ENCODE results near the gene SERGEF. TPM values are rescaled to one million over a fixed set of nuclear protein-coding genes. Genes with fewer than 3 reads are reported as not detected.

The SERGEF gene
- total and polyA plus RNA-seq, 2 of the 4 experiments (the other 2 are of a cell fraction), result 12.2 to 18.1 TPM

GRCh38 chr11:17992916-17993315, 19.9 kb downstream of the SERGEF start:
- H3K56ac ChIP-seq (ENCODE audit: extremely low read depth, insufficient read depth, low read length), result no peak overlapping the region
- H3K79me1 ChIP-seq (ENCODE audit: low read depth in 1 of 2, low read length in 2 of 2), result no peaks in the 10 kb centered on the region
- H3K18ac ChIP-seq (ENCODE audit: low read depth, low read length), result no peak overlapping the region
- H3K9me3 ChIP-seq (ENCODE audit: control insufficient read depth, insufficient read depth, low read length), result no peaks in the 10 kb centered on the region
- no peak overlapping the region for H3K4me2 ChIP-seq (ENCODE audit: low read depth, low read length)
- no peaks in the 10 kb centered on the region for H4K20me1 ChIP-seq (ENCODE audit: insufficient read depth, low read length)
- no peak overlapping the region for H2BK15ac ChIP-seq (ENCODE audit: low read depth, low read length)
- H3K23ac ChIP-seq (ENCODE audit: low read depth, low read length), result no peak overlapping the region
- no TSS peak for BruUV-seq (replicated peaks)
- H3K36me3 ChIP-seq (ENCODE audit: control insufficient read depth, insufficient read depth, low read length), result peaks cover 8% of the 10 kb centered on the region
- H3K4ac ChIP-seq (ENCODE audit: low read depth, low read length), result no peak overlapping the region
- TF ChIP-seq MXI1 (IDR thresholded peaks at IDR 0.05; ENCODE audit: borderline replicate concordance, low read depth, low read length), result no peak
- POLR2A ChIA-PET (ENCODE audit: unreplicated experiment), result no interaction called here
- dilution Hi-C loops (cut with HindIII; ENCODE audit: low sequenced_read_pairs, unreplicated experiment) (loop anchor here (25.0 kb wide), 1 partner anchor 256 kb away; the partner anchor contains the start of gene KCNC1), in situ Hi-C loops (cut with MboI; ENCODE audit: low sequenced_read_pairs) (no loop called here), intact Hi-C loops (cut with micrococcal nuclease) (loop anchor here (1.0 to 5.0 kb wide), 3 partner anchors 113 to 209 kb away; partner anchors contain the start of gene SAAL1)
- CTCF ChIA-PET, result no interaction called here
- no peak overlapping the region for H2AK5ac ChIP-seq (ENCODE audit: low read depth, low read length)
- no peak overlapping the region for H3K4me3 ChIP-seq (ENCODE audit: insufficient read depth, low read depth, low read length)
- H3K14ac ChIP-seq (replicated peaks; ENCODE audit: low read depth, low read length), result no peak overlapping the region
- H4K91ac ChIP-seq (ENCODE audit: insufficient read depth, low read depth, low read length), result no peak overlapping the region
- H3K27ac ChIP-seq (ENCODE audit: insufficient read depth, low read length), result no peak overlapping the region
- H3K4me1 ChIP-seq (ENCODE audit: control insufficient read depth, insufficient read depth, low read length), result no peaks in the 10 kb centered on the region
- H3K9me1 ChIP-seq (ENCODE audit: insufficient read depth, low read length), result no peaks in the 10 kb centered on the region
- H2BK20ac ChIP-seq (ENCODE audit: low read depth, low read length), result no peak overlapping the region
- H2AFZ ChIP-seq (replicated peaks; ENCODE audit: low read length, poor library complexity), result no peak overlapping the region
- H4K5ac ChIP-seq (ENCODE audit: low read depth, low read length), result no peak overlapping the region
- no peak overlapping the region for H2BK120ac ChIP-seq (ENCODE audit: low read depth, low read length)
- H2AK9ac ChIP-seq (replicated peaks; ENCODE audit: low read depth, low read length, poor library complexity), result no peak overlapping the region
- no peak overlapping the region for H2BK5ac ChIP-seq (ENCODE audit: low read depth, low read length, poor library complexity, severe bottlenecking)
- no peak overlapping the region for H3K9ac ChIP-seq (ENCODE audit: low read depth, low read length)
- H4K8ac ChIP-seq (ENCODE audit: low read depth in 2 of 2, low read length in 2 of 2), result no peak overlapping the region
- ATAC-seq (ENCODE audit: low read depth), result no peak
- no peak for DNase-seq
- no peaks in the 10 kb centered on the region for H3K27me3 ChIP-seq (ENCODE audit: control insufficient read depth, insufficient read depth, low read length)
- no CpG with 5 or more reads among the region's 2 CpGs for WGBS, 2 experiments (ENCODE audit: extremely low coverage in 2 of 2, insufficient read length in 1 of 2)

Measured in IMR-90 (cell line).